GM21423 (cell line): ENCODE measurements around the gene LINGO3.
A peak's percentile ranks its signal among the peaks of the same experiment; 100 is the strongest.

Experiments
- ATAC-seq: cut with Tn5 transposase; IDR thresholded peaks from one replicate; pipeline ENCODE4 v1.9.1; 2021; ENCODE audit warnings: mild to moderate bottlenecking, moderate library complexity; ENCODE audit not compliant: unreplicated experiment

The LINGO3 gene

GRCh38 chr19:2328401-2329148 lies 20.6 kb upstream of the LINGO3 start, which contains the start of the genes LSM7 and SPPL2B:
Gene LSM7 (minus strand): TSS chr19:2328586. CDS start chr19:2328566, 20 bp downstream.
Gene SPPL2B (plus strand): TSS chr19:2328684. CDS start chr19:2328710, 26 bp downstream.
- ATAC-seq = peak; percentile 51

GRCh38 chr19:2327773-2328400 lies 19.9 kb upstream of the LINGO3 start:
- no peak for ATAC-seq

- ATAC-seq = no peak
These were observed 18.9 kb upstream of the LINGO3 start for GRCh38 chr19:2326699-2327360.

GRCh38 chr19:2325281-2326046 lies 17.5 kb upstream of the LINGO3 start:
- no peak for ATAC-seq

- no peak for ATAC-seq
These were observed 16.4 kb upstream of the LINGO3 start for GRCh38 chr19:2324220-2324948.

- no peak for ATAC-seq
These were observed 15.8 kb upstream of the LINGO3 start for GRCh38 chr19:2323707-2324106.

- no peak for ATAC-seq
These were observed 13.8 kb upstream of the LINGO3 start for GRCh38 chr19:2321565-2322283.

- no peak for ATAC-seq
These were observed 13.0 kb upstream of the LINGO3 start for GRCh38 chr19:2320939-2321338.

- ATAC-seq = no peak
These were observed 12.1 kb upstream of the LINGO3 start for GRCh38 chr19:2320049-2320448.

GRCh38 chr19:2319551-2319950 lies 11.6 kb upstream of the LINGO3 start:
- ATAC-seq = no peak

- no peak for ATAC-seq
These were observed 11.0 kb upstream of the LINGO3 start for GRCh38 chr19:2318923-2319322.

GRCh38 chr19:2317756-2318155 lies 9.8 kb upstream of the LINGO3 start:
- no peak for ATAC-seq

- ATAC-seq = no peak
These were observed 9.3 kb upstream of the LINGO3 start for GRCh38 chr19:2317300-2317699.

- no peak for ATAC-seq
These were observed 7.9 kb upstream of the LINGO3 start for GRCh38 chr19:2315818-2316353.

- no peak for ATAC-seq
These were observed 7.3 kb upstream of the LINGO3 start for GRCh38 chr19:2315121-2315817.

GRCh38 chr19:2312820-2313501 lies 5.0 kb upstream of the LINGO3 start:
- no peak for ATAC-seq

GRCh38 chr19:2311093-2311492 lies 3.1 kb upstream of the LINGO3 start:
- no peak for ATAC-seq

GRCh38 chr19:2309734-2310362 lies 1.9 kb upstream of the LINGO3 start:
- ATAC-seq = no peak
